Measurements from ENCODE around the gene NANS. TPM values are rescaled to one million over a fixed set of nuclear protein-coding genes. Genes with fewer than 3 reads are reported as not detected.
A peak's percentile ranks its signal among the peaks of the same experiment; 100 is the strongest.

The NANS gene
- total and polyA plus RNA-seq, 2 of the 13 experiments (the other 11 are each of a cell fraction or from before 2014, with no cell fraction given) = 86.9 to 203 TPM

- TF ChIP-seq ZNF564 (CRISPR knock-in tag; IDR thresholded peaks at IDR 0.05) (no peak), RNF219 (CRISPR knock-in tag; IDR thresholded peaks at IDR 0.05) (no peak), FOXA3 (CRISPR knock-in tag; IDR thresholded peaks at IDR 0.05) (no peak), ZBTB21 (CRISPR knock-in tag; IDR thresholded peaks at IDR 0.05) (no peak), RAD21 (CRISPR knock-in tag; IDR thresholded peaks at IDR 0.05) (peak; percentile 74), ATF1 (CRISPR knock-in tag; IDR thresholded peaks at IDR 0.05) (no peak), NFRKB (IDR thresholded peaks at IDR 0.05) (no peak), MLXIP (CRISPR knock-in tag; IDR thresholded peaks at IDR 0.05; ENCODE audit: borderline replicate concordance) (no peak), HDAC1 (CRISPR knock-in tag; IDR thresholded peaks at IDR 0.05) (no peak), ZNF740 (CRISPR knock-in tag; IDR thresholded peaks at IDR 0.05) (no peak), ZNF296 (CRISPR knock-in tag; conservative IDR thresholded peaks at IDR 0.05) (no peak), TFAP4 (IDR thresholded peaks at IDR 0.05; ENCODE audit: borderline replicate concordance, low read depth) (no peak), HOXA5 (CRISPR knock-in tag; IDR thresholded peaks at IDR 0.05) (no peak), HMG20A (CRISPR knock-in tag; IDR thresholded peaks at IDR 0.05; ENCODE audit: borderline replicate concordance) (no peak), SMAD3 (CRISPR knock-in tag; IDR thresholded peaks at IDR 0.05) (no peak), STAG1 (CRISPR knock-in tag; IDR thresholded peaks at IDR 0.05) (peak; percentile 86), SMC3 (IDR thresholded peaks at IDR 0.05; ENCODE audit: low read length) (peak; percentile 76), AHR (CRISPR knock-in tag; IDR thresholded peaks at IDR 0.05) (no peak), ZNF746 (CRISPR knock-in tag; IDR thresholded peaks at IDR 0.05) (no peak), POGZ (CRISPR knock-in tag; IDR thresholded peaks at IDR 0.05) (no peak), REST (IDR thresholded peaks at IDR 0.05; ENCODE audit: borderline replicate concordance in 1 of 2, low read depth in 1 of 2, low read length in 2 of 2) (no peak)
Measured at GRCh38 chr9:98074115-98074990, 17.8 kb downstream of the NANS start (continued).

Data from HepG2 (cell line).